ENCODE data around the gene PCSK4.
"Not testable (repeated sequence)": the region's sequence is repeated elsewhere in the genome, so short reads cannot be mapped to it uniquely, and the experiment has no call there.

The PCSK4 gene

DNA sequence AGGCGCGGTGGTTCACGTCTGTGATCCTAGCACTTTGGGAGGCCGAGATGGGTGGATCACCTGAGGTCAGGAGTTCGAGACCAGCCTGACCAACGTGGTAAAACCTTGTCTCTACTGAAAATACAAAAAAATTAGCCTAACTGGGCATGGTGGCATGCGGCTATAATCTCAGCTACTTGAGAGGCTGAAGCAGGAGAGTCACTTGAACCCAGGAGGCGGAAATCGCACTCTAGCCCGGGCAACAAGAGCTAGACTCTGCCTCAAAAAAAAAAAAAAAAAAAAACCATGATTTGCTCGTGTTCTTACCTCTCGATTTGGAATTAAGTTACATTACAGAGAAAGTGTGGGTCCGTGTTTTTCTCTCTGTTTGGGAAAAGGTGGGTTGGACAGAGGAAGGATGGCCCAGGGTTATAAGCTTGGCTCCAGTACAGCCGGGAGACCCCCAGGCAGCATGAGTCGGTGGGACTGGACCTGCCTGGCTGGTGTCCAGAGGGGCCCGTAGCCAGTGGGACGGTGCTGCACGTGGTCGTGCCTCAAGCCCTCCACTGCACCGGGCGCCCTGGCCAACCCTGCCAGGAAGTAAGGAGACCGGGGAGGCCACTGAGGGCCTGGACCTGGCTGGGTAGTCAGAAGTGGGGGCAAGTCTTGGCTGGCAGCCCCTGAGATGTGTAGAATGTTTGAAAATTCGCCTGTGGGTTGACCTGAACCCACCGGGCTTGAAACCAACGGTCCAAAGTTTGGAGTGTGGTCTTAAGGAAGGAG lies 48.3 kb downstream of the PCSK4 start:
- DNase-seq = no peak

DNA sequence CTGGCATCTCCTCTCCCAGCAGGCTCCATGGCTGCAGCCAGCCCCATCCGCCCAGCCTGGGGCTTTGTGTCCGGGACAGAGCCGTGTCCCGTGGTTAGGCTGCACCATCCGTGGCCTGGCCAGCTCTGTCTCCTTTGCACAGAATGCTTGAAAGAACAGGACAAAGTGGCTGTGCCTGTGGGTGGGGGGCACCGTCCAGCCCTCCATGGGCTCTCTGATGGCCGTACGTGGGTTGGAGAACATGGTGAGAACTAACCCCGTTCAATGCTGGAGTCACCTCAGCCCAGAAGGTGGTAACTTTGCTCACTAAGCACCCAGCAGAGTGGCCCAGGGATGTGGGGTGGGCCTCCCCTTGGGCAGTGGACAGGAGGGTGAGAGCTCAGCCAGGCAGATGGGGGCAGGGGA lies 49.1 kb downstream of the PCSK4 start:
- no peak for DNase-seq

DNA sequence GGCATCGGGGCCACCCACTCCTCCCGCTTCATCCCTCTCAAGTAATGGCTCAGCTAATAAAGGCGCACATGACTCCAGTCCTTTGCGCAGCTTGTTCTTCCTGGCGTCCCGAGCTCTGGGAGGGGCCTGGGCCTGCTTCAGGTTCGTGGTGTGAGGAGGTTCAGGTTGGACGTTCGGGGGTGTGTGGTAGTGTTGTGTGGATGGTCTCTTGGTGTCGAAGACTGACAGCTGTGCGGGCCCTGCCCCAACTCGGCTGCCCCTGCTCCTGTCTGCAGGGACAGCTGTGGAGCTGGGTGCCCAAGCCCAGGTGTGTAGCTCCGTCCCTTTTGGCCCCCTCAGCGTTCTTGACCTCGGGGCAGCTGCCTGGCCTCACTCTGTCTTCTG lies 49.7 kb downstream of the PCSK4 start:
- DNase-seq = no peak

DNA sequence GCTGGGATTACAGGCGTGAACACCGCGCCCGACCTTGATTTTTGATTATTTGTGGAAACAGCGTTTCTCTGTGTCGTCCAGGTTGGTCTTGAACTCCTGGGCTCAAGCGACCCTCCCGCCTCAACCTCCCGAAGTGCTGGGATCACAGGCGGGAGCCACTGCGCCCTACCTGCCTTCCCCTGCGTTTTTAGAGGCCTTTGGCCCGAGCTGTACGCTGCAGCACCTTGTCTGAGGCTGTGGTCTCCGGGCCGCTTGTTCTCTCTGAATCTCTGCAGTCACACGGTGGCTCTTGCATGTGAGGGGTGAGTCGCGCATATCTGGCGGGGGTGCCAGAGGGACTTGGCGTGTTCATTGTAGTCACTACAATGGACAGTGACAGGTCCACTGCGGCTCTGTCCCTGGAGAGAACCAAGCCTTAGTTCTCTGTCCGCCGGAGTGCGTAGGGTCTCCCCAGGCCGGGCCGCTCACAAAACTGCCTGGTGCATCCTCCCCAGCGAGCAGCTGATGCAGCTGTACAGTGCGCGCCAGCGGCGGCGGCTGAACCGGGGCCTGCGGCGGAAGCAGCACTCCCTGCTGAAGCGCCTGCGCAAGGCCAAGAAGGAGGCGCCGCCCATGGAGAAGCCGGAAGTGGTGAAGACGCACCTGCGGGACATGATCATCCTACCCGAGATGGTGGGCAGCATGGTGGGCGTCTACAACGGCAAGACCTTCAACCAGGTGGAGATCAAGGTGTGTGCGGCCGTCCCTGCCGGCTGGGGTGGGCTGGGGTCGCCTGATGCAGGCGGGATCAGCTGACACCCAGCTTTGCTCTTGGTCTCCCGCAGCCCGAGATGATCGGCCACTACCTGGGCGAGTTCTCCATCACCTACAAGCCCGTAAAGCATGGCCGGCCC lies 50.4 kb downstream of the PCSK4 start:
- DNase-seq = not testable (repeated sequence)

DNA sequence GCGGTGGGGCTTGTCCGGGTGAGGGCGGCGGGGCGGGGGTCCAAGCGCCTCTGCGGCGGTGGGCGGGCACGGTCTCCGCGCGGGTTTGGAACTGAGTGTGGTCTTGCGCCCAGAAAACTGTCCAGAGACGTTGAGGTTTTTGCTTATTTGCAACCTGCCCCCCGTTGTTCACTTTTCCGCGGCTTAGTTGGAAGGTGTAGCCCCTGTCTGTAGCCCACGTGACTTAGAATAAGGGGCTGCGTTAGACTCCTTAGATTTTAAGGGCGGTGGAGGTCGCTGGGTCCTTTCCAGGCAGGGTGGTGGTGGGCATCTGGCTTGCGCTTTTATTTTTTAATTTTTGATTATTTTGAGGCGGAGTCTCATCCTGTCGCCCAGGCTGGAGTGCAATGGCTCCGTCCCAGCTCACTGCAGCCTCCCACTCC lies 51.2 kb downstream of the PCSK4 start:
- no peak for DNase-seq

DNA sequence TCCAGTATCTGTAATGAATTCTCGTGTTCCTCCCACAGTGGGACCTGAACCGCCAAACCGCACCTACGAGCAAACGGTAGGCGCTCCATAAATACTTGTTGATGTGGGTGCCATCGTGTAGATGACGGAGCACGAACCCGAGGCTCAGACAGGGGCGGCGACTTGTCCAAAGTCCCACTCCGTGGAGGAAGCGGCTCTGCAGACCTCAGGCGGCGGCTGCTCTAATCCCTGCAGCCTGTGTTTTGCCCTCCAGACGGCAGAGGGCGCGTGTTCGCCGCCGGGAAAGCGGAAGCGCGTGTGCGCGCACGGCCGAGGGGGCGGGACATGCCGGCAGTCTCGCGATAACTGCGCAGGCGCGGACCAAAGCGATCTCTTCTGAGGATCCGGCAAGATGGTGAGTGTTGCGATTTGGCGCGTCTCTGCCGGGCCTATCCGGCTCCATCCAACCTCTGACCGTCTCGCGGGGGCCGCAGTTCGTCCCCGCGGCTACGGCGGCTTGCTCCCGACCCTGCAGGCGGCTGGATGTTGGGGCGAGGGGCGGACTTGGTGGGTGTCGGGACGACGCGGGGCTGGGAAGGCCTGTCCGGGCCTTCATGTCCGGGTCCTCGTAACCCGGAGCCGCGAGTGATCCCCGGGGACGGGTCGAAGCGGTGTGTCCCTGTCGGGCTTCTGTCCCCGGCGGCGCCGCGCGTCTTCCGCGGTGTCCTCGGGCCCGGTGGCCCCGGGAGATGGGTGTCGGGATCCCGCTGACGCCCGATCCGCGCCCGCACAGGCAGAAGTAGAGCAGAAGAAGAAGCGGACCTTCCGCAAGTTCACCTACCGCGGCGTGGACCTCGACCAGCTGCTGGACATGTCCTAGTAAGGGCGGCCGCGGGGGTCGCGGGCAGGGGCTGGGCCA lies 51.9 kb downstream of the PCSK4 start, which contains the start of gene RPS15:
TSS of gene RPS15 (plus strand) at position 362 of the 898 bp plus-strand sequence. CDS start at position 392, 30 bp downstream.
- peak; percentile 69 to 97 (median 89) for DNase-seq

DNA sequence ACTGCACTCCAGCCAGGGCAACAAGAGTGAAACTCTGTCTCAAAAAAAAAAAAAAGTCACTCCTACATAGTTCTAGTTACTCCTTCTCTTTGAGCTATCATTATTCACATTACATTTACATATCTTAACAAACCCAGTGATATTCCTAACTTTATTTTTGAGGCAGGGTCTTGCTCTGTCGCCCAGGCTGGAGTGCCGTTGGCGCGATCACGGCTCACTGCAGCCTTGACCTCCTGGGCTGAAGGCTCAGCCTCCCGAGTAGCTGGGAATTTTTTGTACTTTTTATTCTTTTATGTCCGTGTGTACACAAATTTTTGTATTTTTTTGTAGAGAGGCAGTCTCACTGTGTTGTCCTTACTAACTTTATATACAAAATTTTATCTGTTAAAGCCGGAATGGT lies 52.5 kb downstream of the PCSK4 start:
- no peak for DNase-seq

DNA sequence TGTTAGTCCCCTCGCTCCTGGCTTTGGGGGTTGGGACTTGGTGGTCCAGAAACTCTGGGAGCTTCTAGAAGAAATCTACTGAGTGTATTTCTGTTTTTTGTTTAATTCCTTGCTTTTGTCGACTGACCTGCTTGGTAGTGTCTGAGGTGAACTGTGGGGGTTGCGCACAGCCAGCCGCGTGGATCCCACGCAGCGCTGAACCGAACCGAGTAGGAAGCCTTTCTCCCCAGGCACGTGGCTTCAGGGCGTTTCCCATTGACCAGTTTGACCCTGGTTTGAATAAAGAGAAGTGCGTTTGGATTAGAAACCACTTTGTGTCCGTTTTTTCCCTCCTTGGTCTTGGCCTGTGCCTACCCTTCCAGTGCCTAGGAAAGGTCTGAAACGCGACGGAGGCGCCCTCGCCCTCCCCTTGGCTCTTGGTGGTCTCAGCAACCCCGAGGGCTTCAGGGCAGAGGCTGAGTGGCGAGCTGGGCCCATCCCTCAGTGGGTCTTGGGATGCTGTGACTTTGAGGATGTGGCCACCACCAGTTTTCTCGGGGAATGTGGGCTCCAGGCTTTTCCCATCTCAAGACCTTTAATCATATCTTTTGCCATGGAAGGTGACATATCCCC lies 54.7 kb downstream of the PCSK4 start:
- no peak for DNase-seq

DNA sequence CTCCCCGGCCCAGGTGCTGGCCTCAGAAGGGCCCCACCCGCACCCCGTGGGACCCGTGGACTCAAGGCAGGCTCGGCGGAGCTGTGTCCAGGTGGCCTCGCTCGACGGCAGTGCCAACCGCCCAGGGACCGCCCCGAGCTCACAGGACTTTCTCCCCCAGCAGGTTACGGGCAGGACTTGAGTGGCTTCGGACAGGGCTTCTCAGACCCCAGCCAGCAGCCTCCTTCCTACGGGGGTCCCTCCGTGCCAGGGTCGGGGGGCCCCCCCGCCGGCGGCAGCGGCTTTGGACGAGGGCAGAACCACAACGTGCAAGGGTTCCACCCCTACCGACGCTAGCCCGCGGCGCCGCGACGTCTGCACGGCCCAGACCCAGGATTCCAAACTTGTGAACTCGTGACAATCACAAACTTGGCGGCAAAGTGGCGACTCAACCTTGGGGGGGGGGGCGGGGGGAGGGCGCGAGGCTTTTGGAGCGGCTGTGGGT lies 55.5 kb downstream of the PCSK4 start:
- no peak for DNase-seq

DNA sequence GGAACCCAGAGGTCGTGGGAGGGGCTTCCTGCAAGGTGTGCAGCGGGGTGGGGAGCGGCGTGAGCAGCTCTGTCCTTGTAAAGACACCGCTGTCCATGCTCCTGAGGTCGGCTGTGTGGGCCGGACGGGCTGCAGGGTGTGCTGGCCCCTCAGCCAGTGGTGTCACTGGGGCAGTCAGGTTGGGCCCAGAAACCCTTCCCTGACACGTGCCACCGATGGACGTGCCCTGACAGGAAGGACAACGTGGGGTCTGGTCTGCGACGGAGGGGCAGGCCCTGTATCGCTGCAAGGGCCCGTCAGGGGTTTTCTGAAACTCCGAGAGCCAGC lies 56.1 kb downstream of the PCSK4 start:
- DNase-seq = no peak

DNA sequence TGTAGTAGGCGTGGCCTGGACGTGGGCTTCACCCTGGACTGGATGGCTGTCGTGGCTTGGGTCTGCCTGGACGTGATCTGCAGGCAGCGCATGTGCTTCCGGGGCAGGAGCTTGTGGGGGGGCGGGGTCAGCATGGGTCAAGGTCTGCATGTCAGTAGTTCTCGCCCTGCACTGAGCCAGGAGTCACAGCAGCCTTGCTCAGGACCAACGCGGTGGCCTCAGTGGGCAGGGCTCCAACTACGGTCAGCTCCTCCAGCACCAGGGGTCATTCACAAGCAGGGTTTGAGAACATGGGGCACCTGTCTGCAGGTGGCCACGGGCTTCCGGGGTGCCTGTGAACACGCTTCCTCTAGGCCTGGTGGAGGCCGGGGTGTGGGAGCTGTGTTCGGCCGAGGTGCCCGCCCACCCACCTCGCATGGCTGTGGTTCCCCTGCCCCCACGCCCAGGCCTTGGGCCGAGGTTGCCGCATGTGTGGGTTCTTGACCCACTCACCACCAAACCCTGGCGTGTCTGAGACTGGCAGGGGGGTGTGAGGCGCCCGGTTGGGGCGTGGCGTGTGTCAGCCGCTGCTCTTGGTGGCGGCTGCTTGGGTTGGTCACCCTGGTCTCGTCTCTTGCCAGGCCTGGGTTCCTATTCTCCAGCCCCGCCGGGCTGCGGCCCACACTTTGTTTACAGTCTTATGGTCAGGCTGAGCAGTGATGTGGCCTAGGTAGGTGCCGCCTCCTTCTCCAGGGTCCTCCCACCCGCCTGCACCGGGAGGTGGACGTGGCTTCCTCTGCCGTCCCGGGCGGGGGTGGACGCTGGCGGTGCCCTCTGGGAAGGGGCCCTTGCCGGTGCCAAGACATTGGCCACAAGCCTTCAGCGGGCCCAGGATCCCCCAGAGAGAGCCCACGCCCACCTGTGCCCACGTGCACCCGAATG lies 56.8 kb downstream of the PCSK4 start:
- no peak for DNase-seq

DNA sequence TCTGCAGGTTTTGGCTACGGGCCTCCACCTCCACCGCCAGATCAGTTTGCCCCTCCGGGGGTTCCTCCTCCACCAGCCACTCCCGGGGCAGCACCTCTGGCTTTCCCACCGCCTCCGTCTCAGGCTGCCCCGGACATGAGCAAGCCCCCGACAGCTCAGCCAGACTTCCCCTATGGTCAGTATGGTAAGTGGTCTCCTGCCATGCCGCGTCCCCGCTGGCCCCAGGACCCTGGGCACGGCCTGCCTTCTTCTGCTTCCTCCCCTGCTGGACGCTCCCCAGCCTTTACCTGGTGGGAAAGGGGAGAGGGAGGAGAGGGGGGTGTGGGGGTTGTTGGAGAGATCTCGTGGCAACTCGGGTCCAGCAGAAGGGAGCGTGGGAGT lies 57.7 kb downstream of the PCSK4 start:
- DNase-seq = no peak

DNA sequence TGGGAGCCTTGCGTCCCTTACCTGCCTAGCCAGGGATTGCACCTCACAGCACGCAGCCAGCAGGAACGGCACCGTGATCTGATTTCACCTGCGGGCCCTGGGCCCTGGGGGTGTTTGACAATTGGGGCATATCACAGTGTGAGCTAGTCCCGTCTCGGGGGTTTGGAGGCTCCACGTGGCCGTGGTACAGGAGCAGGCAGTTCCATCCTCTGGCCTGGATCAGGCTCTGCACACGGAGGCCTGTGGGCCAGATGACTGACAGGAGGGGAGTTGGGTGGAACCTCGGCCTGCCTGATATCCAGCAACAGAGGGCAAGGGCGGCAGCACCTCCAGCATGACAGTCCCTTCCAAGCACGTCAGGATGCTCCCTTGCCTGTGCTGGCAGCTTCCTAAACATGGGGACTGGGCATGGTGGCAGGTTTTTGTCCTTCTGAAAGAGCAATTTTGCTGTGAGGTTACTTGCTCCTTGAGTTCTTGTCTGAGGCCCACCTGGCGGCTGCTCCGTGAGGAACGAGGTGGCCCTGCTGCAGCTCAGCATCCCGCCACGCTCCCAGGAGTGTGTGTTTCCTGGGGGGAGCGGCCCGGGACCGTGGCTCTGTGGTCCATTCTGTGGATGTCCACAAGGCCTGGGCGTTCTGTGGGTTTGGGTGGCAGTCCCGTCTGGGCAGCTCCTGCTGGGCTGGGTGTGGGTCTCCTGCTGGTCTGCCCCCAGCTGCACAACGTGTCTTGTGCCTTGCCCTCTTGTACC lies 58.2 kb downstream of the PCSK4 start:
- DNase-seq = no peak

Measured in hypothalamus (tissue), 51 donors.